IPS-20b (cell line): Measurements from ENCODE around the gene SMS.
"Not testable (repeated sequence)": the region's sequence is repeated elsewhere in the genome, so short reads cannot be mapped to it uniquely, and the experiment has no call there.

ENCODE experiments used
- H3K27ac ChIP-seq: one replicate; pipeline ENCODE4 v1.5.1; 2013; ENCODE audit warnings: low read length
- H3K27me3 ChIP-seq: 2 replicates; pipeline ENCODE4 v1.6.1; 2013; ENCODE audit warnings: mild to moderate bottlenecking, low read length, inconsistent platforms; ENCODE audit not compliant: insufficient read depth
- H3K36me3 ChIP-seq: 2 replicates; pipeline ENCODE4 v1.6.1; 2013; ENCODE audit warnings: low read depth, mild to moderate bottlenecking, inconsistent platforms, low read length, moderate library complexity; ENCODE audit not compliant: insufficient read depth
- H3K4me1 ChIP-seq: 2 replicates; pipeline ENCODE4 v1.6.1; 2013; ENCODE audit warnings: mild to moderate bottlenecking, control low read depth, inconsistent platforms, low read length, moderate library complexity; ENCODE audit not compliant: insufficient read depth
- H3K4me3 ChIP-seq: 2 replicates; pipeline ENCODE4 v1.5.1; 2013; ENCODE audit warnings: mild to moderate bottlenecking, low read length, inconsistent platforms
- H3K9ac ChIP-seq: 2 replicates; pipeline ENCODE4 v1.6.1; 2013; ENCODE audit warnings: low read depth, mild to moderate bottlenecking, inconsistent platforms, low read length, moderate library complexity
- H3K9me3 ChIP-seq: 2 replicates; pipeline ENCODE4 v1.6.1; 2013; ENCODE audit warnings: mild to moderate bottlenecking, low read depth, low read length, inconsistent platforms; ENCODE audit not compliant: insufficient read depth

The SMS gene

GRCh38 chrX:21953195-21953830, 12.8 kb downstream of the SMS start:
- H3K9me3 ChIP-seq, H3K27me3 ChIP-seq, H3K27ac ChIP-seq, H3K4me3 ChIP-seq, H3K9ac ChIP-seq, H3K36me3 ChIP-seq: not testable (repeated sequence)
- peaks cover 11% of the 10 kb centered on the region for H3K4me1 ChIP-seq

GRCh38 chrX:21955403-21956189, 15.1 kb downstream of the SMS start:
- no peaks in the 10 kb centered on the region for H3K9me3 ChIP-seq
- peaks cover 11% of the 10 kb centered on the region for H3K4me1 ChIP-seq
- no peak overlapping the region for H3K27ac ChIP-seq
- H3K27me3 ChIP-seq = no peaks in the 10 kb centered on the region
- H3K36me3 ChIP-seq = no peaks in the 10 kb centered on the region
- H3K4me3 ChIP-seq = no peak overlapping the region
- no peak overlapping the region for H3K9ac ChIP-seq

GRCh38 chrX:21956783-21957182, 16.3 kb downstream of the SMS start:
- H3K27ac ChIP-seq = no peak overlapping the region
- H3K36me3 ChIP-seq = no peaks in the 10 kb centered on the region
- H3K4me1 ChIP-seq = peaks cover 11% of the 10 kb centered on the region
- H3K9me3 ChIP-seq = no peaks in the 10 kb centered on the region
- no peaks in the 10 kb centered on the region for H3K27me3 ChIP-seq
- no peak overlapping the region for H3K9ac ChIP-seq
- H3K4me3 ChIP-seq = no peak overlapping the region

GRCh38 chrX:21958187-21958586, 17.7 kb downstream of the SMS start:
- no peak overlapping the region for H3K27ac ChIP-seq
- no peaks in the 10 kb centered on the region for H3K36me3 ChIP-seq
- H3K9me3 ChIP-seq = no peaks in the 10 kb centered on the region
- H3K27me3 ChIP-seq = no peaks in the 10 kb centered on the region
- H3K4me3 ChIP-seq = no peak overlapping the region
- peaks cover 4% of the 10 kb centered on the region for H3K4me1 ChIP-seq
- no peak overlapping the region for H3K9ac ChIP-seq

GRCh38 chrX:21958916-21959315, 18.4 kb downstream of the SMS start:
- Histone ChIP-seq H3K27ac (no peak overlapping the region), H3K9ac (no peak overlapping the region), H3K4me1 (peaks cover 4% of the 10 kb centered on the region)

GRCh38 chrX:21959362-21960051, 19.0 kb downstream of the SMS start:
- Histone ChIP-seq H3K4me3 (no peak overlapping the region), H3K27ac (no peak overlapping the region), H3K4me1 (peaks cover 4% of the 10 kb centered on the region; the same call in 1 of the 2 replicates), H3K9me3 (no peaks in the 10 kb centered on the region), H3K36me3 (no peaks in the 10 kb centered on the region), H3K27me3 (no peaks in the 10 kb centered on the region), H3K9ac (no peak overlapping the region)

More at GRCh38 chrX:21958916-21959315, 18.4 kb downstream of the SMS start:
- Histone ChIP-seq H3K36me3 (no peaks in the 10 kb centered on the region), H3K9me3 (no peaks in the 10 kb centered on the region), H3K4me3 (no peak overlapping the region), H3K27me3 (no peaks in the 10 kb centered on the region)

GRCh38 chrX:21960569-21961541, 20.3 kb downstream of the SMS start:
- H3K27ac ChIP-seq = no peak overlapping the region
- H3K9ac ChIP-seq = no peak overlapping the region
- H3K4me1 ChIP-seq = peaks cover 4% of the 10 kb centered on the region; the same call in 1 of the 2 replicates

GRCh38 chrX:21962361-21962760, 21.9 kb downstream of the SMS start:
- H3K27ac ChIP-seq = no peak overlapping the region
- H3K9ac ChIP-seq = no peak overlapping the region
- no peaks in the 10 kb centered on the region for H3K27me3 ChIP-seq
- peaks cover 3% of the 10 kb centered on the region; the same call in 1 of the 2 replicates for H3K36me3 ChIP-seq
- no peak overlapping the region for H3K4me3 ChIP-seq
- peaks cover 4% of the 10 kb centered on the region; the same call in 1 of the 2 replicates for H3K4me1 ChIP-seq
- H3K9me3 ChIP-seq = no peaks in the 10 kb centered on the region

More at GRCh38 chrX:21960569-21961541, 20.3 kb downstream of the SMS start:
- Histone ChIP-seq H3K9me3 (no peaks in the 10 kb centered on the region), H3K36me3 (no peaks in the 10 kb centered on the region), H3K4me3 (no peak overlapping the region), H3K27me3 (no peaks in the 10 kb centered on the region)

- Histone ChIP-seq H3K9me3 (no peaks in the 10 kb centered on the region), H3K27ac (no peak overlapping the region), H3K4me3 (no peak overlapping the region), H3K4me1 (peaks cover 4% of the 10 kb centered on the region; the same call in 1 of the 2 replicates), H3K36me3 (peaks cover 8% of the 10 kb centered on the region; the same call in 1 of the 2 replicates), H3K9ac (no peak overlapping the region), H3K27me3 (no peaks in the 10 kb centered on the region)
Measured at GRCh38 chrX:21963269-21963668, 22.8 kb downstream of the SMS start.

GRCh38 chrX:21963731-21964405, 23.4 kb downstream of the SMS start:
- Histone ChIP-seq H3K9me3 (no peaks in the 10 kb centered on the region), H3K9ac (no peak overlapping the region), H3K27me3 (no peaks in the 10 kb centered on the region), H3K4me1 (peaks cover 1% of the 10 kb centered on the region; the same call in 1 of the 2 replicates), H3K4me3 (no peak overlapping the region), H3K27ac (no peak overlapping the region), H3K36me3 (peaks cover 14% of the 10 kb centered on the region; the same call in 1 of the 2 replicates)
